Neural cell (in vitro differentiated cells): ENCODE measurements around the gene MIAT.

Experiments used
- EZH2 ChIP-seq: fragments of 200-600, 300-800 bp; shearing (Covaris generic), sonication (generic); IDR thresholded peaks from 2 replicates; pipeline ENCODE4 v1.6.1; 2014; ENCODE audit warnings: antibody characterized with exemption, low read length, borderline replicate concordance, mild to moderate bottlenecking; ENCODE audit not compliant: insufficient read depth, poor library complexity, severe bottlenecking
- POLR2AphosphoS5 ChIP-seq: IDR thresholded peaks from 2 replicates; pipeline ENCODE4 v1.6.1; 2012
- TF ChIP-seq, protein P1 (sequence below): fragments of 450-650 bp; IDR thresholded peaks from 2 replicates; pipeline ENCODE4 v1.5.1; 2014; ENCODE audit warnings: antibody characterized with exemption, mild to moderate bottlenecking, moderate library complexity; ENCODE audit not compliant: poor library complexity, severe bottlenecking

DNA sequence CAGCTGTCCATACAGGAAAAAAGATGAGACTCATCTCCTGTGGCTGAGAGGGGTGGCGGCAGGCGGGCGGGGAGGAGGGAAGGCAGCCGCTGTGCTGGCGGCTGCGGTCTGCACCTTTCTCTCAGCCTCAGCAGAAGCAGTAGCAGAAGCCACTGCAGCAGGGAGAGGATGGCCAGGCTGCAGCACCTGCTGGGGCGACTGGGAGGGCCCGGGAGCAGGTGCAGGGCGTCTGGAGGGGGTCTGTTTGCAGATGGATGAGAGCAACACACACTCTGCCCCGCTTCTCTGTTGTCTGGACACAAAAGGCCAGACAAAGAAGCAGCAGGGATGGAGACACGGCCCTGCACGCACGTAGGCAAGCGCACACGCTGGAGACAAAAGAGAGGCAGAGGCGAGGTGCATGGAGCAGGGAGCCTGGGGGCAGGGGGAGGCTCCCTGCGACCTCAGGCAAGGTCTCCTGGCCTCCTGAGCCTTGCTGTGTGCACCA lies 9.3 kb upstream of the MIAT start:
- TF ChIP-seq, protein P1, sequence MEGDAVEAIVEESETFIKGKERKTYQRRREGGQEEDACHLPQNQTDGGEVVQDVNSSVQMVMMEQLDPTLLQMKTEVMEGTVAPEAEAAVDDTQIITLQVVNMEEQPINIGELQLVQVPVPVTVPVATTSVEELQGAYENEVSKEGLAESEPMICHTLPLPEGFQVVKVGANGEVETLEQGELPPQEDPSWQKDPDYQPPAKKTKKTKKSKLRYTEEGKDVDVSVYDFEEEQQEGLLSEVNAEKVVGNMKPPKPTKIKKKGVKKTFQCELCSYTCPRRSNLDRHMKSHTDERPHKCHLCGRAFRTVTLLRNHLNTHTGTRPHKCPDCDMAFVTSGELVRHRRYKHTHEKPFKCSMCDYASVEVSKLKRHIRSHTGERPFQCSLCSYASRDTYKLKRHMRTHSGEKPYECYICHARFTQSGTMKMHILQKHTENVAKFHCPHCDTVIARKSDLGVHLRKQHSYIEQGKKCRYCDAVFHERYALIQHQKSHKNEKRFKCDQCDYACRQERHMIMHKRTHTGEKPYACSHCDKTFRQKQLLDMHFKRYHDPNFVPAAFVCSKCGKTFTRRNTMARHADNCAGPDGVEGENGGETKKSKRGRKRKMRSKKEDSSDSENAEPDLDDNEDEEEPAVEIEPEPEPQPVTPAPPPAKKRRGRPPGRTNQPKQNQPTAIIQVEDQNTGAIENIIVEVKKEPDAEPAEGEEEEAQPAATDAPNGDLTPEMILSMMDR = peak; percentile 10
- TF ChIP-seq EZH2 = no peak
- peak; percentile 83 for TF ChIP-seq POLR2AphosphoS5
